Umbilical cord (tissue), 2 donors: ENCODE measurements around the gene VSTM4. TPM values are rescaled to one million over a fixed set of nuclear protein-coding genes. Genes with fewer than 3 reads are reported as not detected.

ENCODE experiments used
- DNase-seq: peaks from one replicate; pipeline ENCODE4 v3.0.0-alpha.2; 2015; ENCODE audit warnings: low spot score
- total RNA-seq: library from RNA; depleted of rRNA; stranded (reverse); fragments of >200 nt; gene quantifications from one replicate; pipeline ENCODE4 v1.2.3, GENCODE V29; 2014; ENCODE audit warnings: low replicate concordance; ENCODE audit not compliant: insufficient read depth

Gene VSTM4
- total RNA-seq, 1 donor from 2014 or later: 8.4 TPM

DNA sequence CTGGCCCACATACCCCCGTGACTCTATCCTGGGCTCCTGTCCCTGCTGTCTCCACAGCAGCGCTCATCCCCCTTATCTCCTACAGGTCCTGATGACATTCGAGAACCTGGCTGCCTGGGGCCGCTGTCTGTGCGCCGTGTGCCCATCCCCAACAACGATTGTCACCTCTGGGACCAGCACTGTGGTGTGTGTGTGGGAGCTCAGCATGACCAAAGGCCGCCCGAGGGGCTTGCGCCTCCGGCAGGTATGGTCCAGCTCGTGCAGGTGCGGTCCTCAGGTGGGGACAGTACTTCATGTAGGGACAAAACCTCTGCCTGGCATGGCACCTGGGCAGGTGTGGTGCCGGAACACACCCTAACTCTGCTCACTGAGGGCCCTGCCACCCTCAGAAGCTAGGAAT, 145.3 kb downstream of the VSTM4 start:
- no peak for DNase-seq

GRCh38 chr10:48968036-48968435, 147.3 kb downstream of the VSTM4 start:
- DNase-seq: no peak

- DNase-seq: no peak
Measured at GRCh38 chr10:48965460-48965859, 149.9 kb downstream of the VSTM4 start.

Other genes starting within 250 kb of the VSTM4 start
- 0.48 TPM for gene LRRC18, start 175.7 kb downstream of the VSTM4 start, total RNA-seq
- not detected for gene FAM170B, start 18.5 kb upstream of the VSTM4 start, total RNA-seq
- gene TMEM273, start 72.9 kb upstream of the VSTM4 start, total RNA-seq: 1.4 TPM
- 3.6 TPM for gene C10orf71, start 183.6 kb upstream of the VSTM4 start, total RNA-seq